Activated CD8-positive, alpha-beta T cell treated with anti-CD3 and anti-CD28 coated beads for 36 hours (primary cell): Measurements from ENCODE around the gene LPCAT3. TPM values are rescaled to one million over a fixed set of nuclear protein-coding genes. Genes with fewer than 3 reads are reported as not detected.

Source experiments
- ATAC-seq: fragments of 200-7000 bp; cut with Tn5 transposase; one replicate; pipeline ENCODE4 v1.10.0; 2021; ENCODE audit warnings: mild to moderate bottlenecking, moderate library complexity
- CTCF ChIA-PET: fragments of 350-600 bp; sonication (Branson Sonifier 250); formaldehyde crosslinking; loops from one replicate; lab custom pipeline; 2021; ENCODE audit warnings: antibody characterized with exemption; lab: Charles Lee
- POLR2A ChIA-PET: fragments of 350-600 bp; sonication (Branson Sonifier 250); formaldehyde crosslinking; loops from one replicate; lab custom pipeline; 2021; ENCODE audit warnings: antibody characterized with exemption; lab: Charles Lee
- DNase-seq: peaks from one replicate; pipeline ENCODE4 v3.0.0-alpha.2; 2020
- H3K27ac Mint-ChIP-seq: one replicate; pipeline ENCODE4 v1.8.0; 2021; ENCODE audit warnings: mild to moderate bottlenecking, mixed read lengths
- H3K27me3 Mint-ChIP-seq: one replicate; pipeline ENCODE4 v1.8.0; 2021; ENCODE audit warnings: mixed read lengths
- H3K36me3 Mint-ChIP-seq: one replicate; pipeline ENCODE4 v1.8.0; 2021; ENCODE audit warnings: low read depth, mixed read lengths
- H3K4me1 Mint-ChIP-seq: one replicate; pipeline ENCODE4 v1.8.0; 2021; ENCODE audit warnings: low read depth, mixed read lengths
- H3K4me3 Mint-ChIP-seq: one replicate; pipeline ENCODE4 v1.8.0; 2021; ENCODE audit warnings: mild to moderate bottlenecking, moderate library complexity, mixed read lengths
- H3K9me3 Mint-ChIP-seq: one replicate; pipeline ENCODE4 v1.8.0; 2021; ENCODE audit warnings: mixed read lengths
- CTCF ChIP-seq: fragments of 200-600 bp; IDR thresholded peaks from one replicate; pipeline ENCODE4 v1.8.0; 2022; ENCODE audit warnings: antibody characterized with exemption, mild to moderate bottlenecking
- intact Hi-C: fragments of 100-400 bp; cut with micrococcal nuclease; formaldehyde crosslinking; loops from one replicate; pipeline ENCODE4 v1.10.0; 2022
- total RNA-seq, 2 experiments: library from RNA; stranded (reverse); gene quantifications; one replicate each; pipeline ENCODE4 v1.2.3, GENCODE V29; 2021

Gene LPCAT3
- total RNA-seq, 2 experiments from 2014 or later = 17.3 to 18.1 TPM

DNA sequence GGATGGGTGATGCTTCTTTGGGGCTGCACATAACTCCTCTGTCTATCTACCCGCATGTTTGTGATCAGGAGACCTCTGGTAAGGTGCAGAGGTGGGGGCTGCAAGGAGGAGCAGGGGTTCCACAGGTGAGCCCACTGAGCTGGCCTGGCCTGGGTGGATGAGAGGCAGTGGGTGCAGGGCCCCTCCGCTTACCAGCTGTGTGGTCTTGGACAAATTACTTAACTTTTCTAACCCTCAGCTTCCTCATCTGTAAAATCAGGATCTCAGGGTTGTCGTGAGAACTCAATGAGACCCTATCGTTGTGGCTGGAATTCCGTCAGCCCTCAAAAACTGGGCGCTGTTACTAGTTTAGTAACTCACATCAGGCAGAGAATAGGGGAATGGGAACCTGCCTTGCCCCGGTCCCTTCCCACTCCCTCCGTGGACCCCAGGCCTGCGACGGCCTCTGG, 59.6 kb downstream of the LPCAT3 start:
- Mint-ChIP-seq H3K4me1 (peaks cover 86% of the 10 kb centered on the region), H3K4me3 (peak overlapping the region; percentile 95), H3K36me3 (peaks cover 79% of the 10 kb centered on the region), H3K27me3 (no peaks in the 10 kb centered on the region), H3K27ac (peak overlapping the region; percentile 93), H3K9me3 (no peaks in the 10 kb centered on the region)
- CTCF ChIA-PET = interaction anchor here (1.0 to 13.5 kb wide), 7 partner anchors 10 to 151 kb away, joined by 3 to 460 read pairs (median 6); partner anchors contain the start of genes C12orf57, PTPN6 and RNU7-1
- DNase-seq = no peak
- intact Hi-C loops = no loop called here
- no peak for ATAC-seq
- POLR2A ChIA-PET = interaction anchor here (0.5 to 25.2 kb wide), 11 partner anchors 10 to 348 kb away, joined by 3 to 1266 read pairs (median 3); partner anchors contain the start of genes ATN1, C12orf57, MLF2 and PTPN6
- TF ChIP-seq CTCF = no peak

GRCh38 chr12:6957741-6958608, 60.3 kb downstream of the LPCAT3 start:
- ChIA-PET POLR2A (interaction anchor here (0.5 to 25.2 kb wide), 10 partner anchors 11 to 348 kb away, joined by 3 to 1266 read pairs (median 3); partner anchors contain the start of genes ATN1, C12orf57, MLF2 and PTPN6), CTCF (interaction anchor here (1.0 to 13.5 kb wide), 7 partner anchors 10 to 152 kb away, joined by 3 to 460 read pairs (median 6); partner anchors contain the start of genes C12orf57, PTPN6 and RNU7-1)
- Mint-ChIP-seq H3K27ac (peak overlapping the region; percentile 93), H3K36me3 (peaks cover 85% of the 10 kb centered on the region), H3K9me3 (no peaks in the 10 kb centered on the region), H3K4me3 (peak overlapping the region; percentile 95), H3K27me3 (no peaks in the 10 kb centered on the region), H3K4me1 (peaks cover 86% of the 10 kb centered on the region)
- TF ChIP-seq CTCF = no peak
- ATAC-seq (no peak), DNase-seq (peak; percentile 45)
- intact Hi-C loops = no loop called here

DNA sequence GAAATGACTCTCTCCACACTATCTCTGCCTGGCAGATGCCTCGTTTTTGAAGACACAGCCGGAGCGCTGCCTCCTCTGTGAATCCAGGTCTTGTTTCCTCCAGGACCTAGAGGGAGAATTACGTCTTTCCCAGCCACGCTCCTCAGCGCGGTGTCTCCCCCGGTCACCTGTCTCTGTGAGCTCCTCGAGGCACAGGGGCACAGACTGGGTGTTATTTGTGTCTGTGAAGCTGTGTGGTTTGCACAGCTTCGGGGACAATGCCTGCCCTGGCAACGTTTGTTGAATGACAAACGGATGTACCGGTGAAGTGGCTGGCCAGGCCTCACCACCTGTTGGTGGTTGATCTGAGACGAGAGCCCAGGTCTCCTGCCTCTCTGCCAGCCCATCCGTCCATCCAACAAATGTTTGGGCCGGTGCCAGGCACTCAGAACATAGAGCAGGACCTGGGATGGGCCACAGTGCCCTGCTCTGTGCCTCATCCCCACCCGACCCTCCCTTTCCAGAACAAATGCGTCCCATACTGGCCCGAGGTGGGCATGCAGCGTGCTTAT, 61.0 kb downstream of the LPCAT3 start:
- ATAC-seq (no peak), DNase-seq (peak; percentile 54)
- Mint-ChIP-seq H3K36me3 (peaks cover 93% of the 10 kb centered on the region), H3K4me3 (peak overlapping the region; percentile 95), H3K27me3 (no peaks in the 10 kb centered on the region), H3K27ac (peak overlapping the region; percentile 93), H3K9me3 (no peaks in the 10 kb centered on the region), H3K4me1 (peaks cover 79% of the 10 kb centered on the region)
- POLR2A ChIA-PET = interaction anchor here (0.9 to 36.0 kb wide), 7 partner anchors 3 to 48 kb away, joined by 3 to 1266 read pairs (median 19); partner anchors contain the start of genes ATN1, C12orf57, EMG1 and PHB2
- TF ChIP-seq CTCF = no peak
- intact Hi-C loops = no loop called here
- CTCF ChIA-PET = interaction anchor here (0.9 to 13.5 kb wide), 6 partner anchors 8 to 156 kb away, joined by 3 to 460 read pairs (median 4); partner anchors contain the start of genes C12orf57, PTPN6, RNU7-1 and SPSB2

DNA sequence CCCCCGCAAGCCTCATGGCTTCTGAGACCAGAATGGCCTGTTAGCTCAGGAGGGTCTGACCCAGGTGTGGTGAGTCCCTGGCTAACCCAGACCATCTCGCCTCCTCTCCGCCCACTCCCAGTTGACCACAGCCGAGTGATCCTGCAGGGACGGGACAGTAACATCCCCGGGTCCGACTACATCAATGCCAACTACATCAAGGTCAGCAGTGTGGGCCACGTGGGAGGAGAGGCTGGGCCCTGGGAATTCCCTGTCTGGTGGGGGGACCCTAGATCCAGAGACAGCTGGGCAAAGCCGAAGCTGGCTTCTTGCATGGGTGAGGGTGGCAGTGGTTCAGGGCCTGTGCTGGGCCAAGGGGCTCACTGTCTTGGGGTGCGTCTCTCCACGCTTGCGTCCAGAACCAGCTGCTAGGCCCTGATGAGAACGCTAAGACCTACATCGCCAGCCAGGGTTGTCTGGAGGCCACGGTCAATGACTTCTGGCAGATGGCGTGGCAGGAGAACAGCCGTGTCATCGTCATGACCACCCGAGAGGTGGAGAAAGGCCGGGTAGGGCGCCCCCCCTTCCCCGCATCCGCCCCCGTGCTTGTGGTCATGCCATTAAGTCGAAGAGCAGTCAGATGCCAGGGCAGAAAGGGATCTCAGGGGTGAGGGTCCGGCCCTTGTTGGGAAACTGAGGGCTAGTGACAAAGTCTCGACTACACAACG, 62.1 kb downstream of the LPCAT3 start:
- Mint-ChIP-seq H3K4me3 (peak overlapping the region; percentile 95), H3K36me3 (peaks cover 97% of the 10 kb centered on the region), H3K4me1 (peaks cover 68% of the 10 kb centered on the region), H3K27ac (peak overlapping the region; percentile 93), H3K9me3 (no peaks in the 10 kb centered on the region), H3K27me3 (no peaks in the 10 kb centered on the region)
- CTCF ChIA-PET = interaction anchor here (0.9 to 13.5 kb wide), 6 partner anchors 9 to 157 kb away, joined by 3 to 460 read pairs (median 4); partner anchors contain the start of genes C12orf57, PTPN6, RNU7-1 and SPSB2
- TF ChIP-seq CTCF = no peak
- ATAC-seq (no peak), DNase-seq (peak; percentile 73)
- POLR2A ChIA-PET = interaction anchor here (0.8 to 36.0 kb wide), 6 partner anchors 2 to 979 kb away, joined by 3 to 1266 read pairs (median 13); partner anchors contain the start of genes ATN1, C12orf57, EMG1 and PHB2
- intact Hi-C loops = no loop called here
